Glutamatergic neuron (in vitro differentiated cells): ENCODE results near the gene CATSPERB. TPM values are rescaled to one million over a fixed set of nuclear protein-coding genes. Genes with fewer than 3 reads are reported as not detected.

ENCODE experiments used
- DNase-seq: peaks from one replicate; pipeline ENCODE4 v3.0.0; 2022
- H3K27ac Mint-ChIP-seq: one replicate; pipeline ENCODE4 v1.8.0; 2020; ENCODE audit warnings: mild to moderate bottlenecking, mixed read lengths, inconsistent platforms; ENCODE audit not compliant: unreplicated experiment
- H3K27me3 Mint-ChIP-seq: one replicate; pipeline ENCODE4 v1.8.0; 2020; ENCODE audit warnings: mild to moderate bottlenecking, moderate library complexity, mixed read lengths, inconsistent platforms; ENCODE audit not compliant: unreplicated experiment
- H3K36me3 Mint-ChIP-seq: one replicate; pipeline ENCODE4 v1.8.0; 2020; ENCODE audit warnings: mild to moderate bottlenecking, mixed read lengths, inconsistent platforms; ENCODE audit not compliant: unreplicated experiment
- H3K4me1 Mint-ChIP-seq: one replicate; pipeline ENCODE4 v1.8.0; 2020; ENCODE audit warnings: mild to moderate bottlenecking, low read depth, mixed read lengths, inconsistent platforms; ENCODE audit not compliant: unreplicated experiment
- H3K4me3 Mint-ChIP-seq: one replicate; pipeline ENCODE4 v1.8.0; 2020; ENCODE audit warnings: mild to moderate bottlenecking, mixed read lengths, inconsistent platforms; ENCODE audit not compliant: unreplicated experiment
- H3K9me3 Mint-ChIP-seq: one replicate; pipeline ENCODE4 v1.8.0; 2020; ENCODE audit warnings: mild to moderate bottlenecking, moderate library complexity, mixed read lengths, inconsistent platforms; ENCODE audit not compliant: unreplicated experiment
- CTCF ChIP-seq: fragments of 200-600 bp; sonication (generic); IDR thresholded peaks from one replicate; pipeline ENCODE4 v1.5.0; 2021; ENCODE audit not compliant: partially characterized antibody, unreplicated experiment
- total RNA-seq: library from RNA; stranded (reverse); fragmentation: NEBNext Ultra II Directional; extraction: Animal tissue kit (Norgen Biotek cat#: 25700); gene quantifications from one replicate; pipeline ENCODE4 v1.2.1, GENCODE V29; 2021; ENCODE audit not compliant: unreplicated experiment

The CATSPERB gene
- total RNA-seq, 1 donor from 2014 or later = not detected

GRCh38 chr14:91533623-91534022 lies 198.3 kb downstream of the CATSPERB start:
- no peak for TF ChIP-seq CTCF
- no peaks in the 10 kb centered on the region for H3K9me3 Mint-ChIP-seq
- no peak overlapping the region for H3K27ac Mint-ChIP-seq

More at GRCh38 chr14:91533623-91534022, 198.3 kb downstream of the CATSPERB start:
- no peak overlapping the region for H3K4me3 Mint-ChIP-seq
- DNase-seq = no peak
- H3K27me3 Mint-ChIP-seq = peaks cover 1% of the 10 kb centered on the region
- no peaks in the 10 kb centered on the region for H3K36me3 Mint-ChIP-seq
- H3K4me1 Mint-ChIP-seq = no peaks in the 10 kb centered on the region

Other genes with a start within 250 kb of the CATSPERB start
- 99.4 TPM for gene PPP4R3A, start 221.8 kb downstream of the CATSPERB start, total RNA-seq
- 2.5 TPM for gene TC2N, start 135.4 kb upstream of the CATSPERB start, total RNA-seq
- gene FBLN5, start 215.6 kb upstream of the CATSPERB start, total RNA-seq = not detected